Caco-2 (cell line): ENCODE data around the gene RUNDC3A. TPM values are rescaled to one million over a fixed set of nuclear protein-coding genes. Genes with fewer than 3 reads are reported as not detected.

ENCODE experiments used
- BruUV-seq: library from RNA; stranded (reverse); fragments of 400-500 nt; replicated peaks from 2 replicates; lab custom pipeline; 2021; lab: Mats Ljungman, UMichigan
- CTCF ChIA-PET: fragments of 300-600 bp; sonication (Branson Sonifier 250); formaldehyde crosslinking; loops from one replicate; lab custom pipeline; 2022; ENCODE audit warnings: antibody characterized with exemption; lab: Charles Lee
- POLR2A ChIA-PET: fragments of 300-600 bp; sonication (Branson Sonifier 250); formaldehyde crosslinking; loops from one replicate; lab custom pipeline; 2022; ENCODE audit warnings: antibody characterized with exemption; lab: Charles Lee
- DNase-seq, 2 experiments: peaks; one replicate each; pipeline versions ENCODE4 v3.0.0 to v3.0.0-alpha.2; 2020 to 2022
- H3K27me3 ChIP-seq: replicated peaks from 2 replicates; pipeline ENCODE4 v1.6.0; 2011; ENCODE audit warnings: low read length; ENCODE audit not compliant: control insufficient read depth, insufficient read depth
- H3K36me3 ChIP-seq: 2 replicates; pipeline ENCODE4 v1.5.1; 2011; ENCODE audit warnings: low read length; ENCODE audit not compliant: control insufficient read depth, insufficient read depth
- H3K4me1 ChIP-seq: fragments of 250-450 bp; sonication (Bioruptor Pico); 2 replicates; pipeline ENCODE4 v1.5.1; 2020; ENCODE audit warnings: mild to moderate bottlenecking
- H3K4me3 ChIP-seq: 2 replicates; pipeline ENCODE4 v1.5.1; 2011; ENCODE audit warnings: low read depth, mild to moderate bottlenecking, control low read depth, low read length
- H3K9me3 ChIP-seq: fragments of 250-450 bp; sonication (Bioruptor Pico); 2 replicates; pipeline ENCODE4 v1.5.1; 2020; ENCODE audit warnings: mild to moderate bottlenecking, moderate library complexity
- H3K27ac Mint-ChIP-seq: one replicate; pipeline ENCODE4 v1.8.0; 2022; ENCODE audit warnings: mixed read lengths; ENCODE audit not compliant: unreplicated experiment
- H3K27me3 Mint-ChIP-seq: one replicate; pipeline ENCODE4 v1.8.0; 2022; ENCODE audit warnings: mixed read lengths; ENCODE audit not compliant: insufficient read depth, unreplicated experiment
- H3K36me3 Mint-ChIP-seq: one replicate; pipeline ENCODE4 v1.8.0; 2022; ENCODE audit warnings: mild to moderate bottlenecking, mixed read lengths; ENCODE audit not compliant: insufficient read depth, unreplicated experiment
- H3K4me1 Mint-ChIP-seq: one replicate; pipeline ENCODE4 v1.8.0; 2022; ENCODE audit warnings: low read depth, mixed read lengths; ENCODE audit not compliant: unreplicated experiment
- H3K4me3 Mint-ChIP-seq: one replicate; pipeline ENCODE4 v1.8.0; 2022; ENCODE audit warnings: mild to moderate bottlenecking, moderate library complexity, mixed read lengths; ENCODE audit not compliant: unreplicated experiment
- H3K9me3 Mint-ChIP-seq: one replicate; pipeline ENCODE4 v1.8.0; 2022; ENCODE audit warnings: mixed read lengths; ENCODE audit not compliant: unreplicated experiment
- CTCF ChIP-seq, 2 experiments: fragments of 200-600 bp in 1 of 2; IDR thresholded peaks; 1 replicate in 1 of 2; 2 replicates in 1 of 2; pipeline versions ENCODE4 v1.5.1 to v1.8.0; 2011 to 2022; ENCODE audit warnings: antibody characterized with exemption in 1 of 2, control low read depth in 1 of 2, inconsistent platforms in 1 of 2, low read depth in 1 of 2, low read length in 1 of 2, mild to moderate bottlenecking in 1 of 2, moderate library complexity in 1 of 2; ENCODE audit not compliant: insufficient read depth in 1 of 2, severe bottlenecking in 1 of 2, unreplicated experiment in 1 of 2
- intact Hi-C: fragments of 100-400 bp; cut with micrococcal nuclease; formaldehyde crosslinking; loops from one replicate; pipeline ENCODE4 v1.10.0; 2022; ENCODE audit not compliant: unreplicated experiment
- total RNA-seq: library from RNA; stranded (reverse); gene quantifications from 2 replicates; pipeline ENCODE4 v1.2.3, GENCODE V29; 2022

RUNDC3A gene
- total RNA-seq, 1 experiment from 2014 or later = 0.34 TPM

GRCh38 chr17:44273607-44274006 is 34.8 kb upstream of the RUNDC3A start:
- no peak for DNase-seq
- Mint-ChIP-seq H3K4me3 (no peak overlapping the region), H3K27me3 (no peaks in the 10 kb centered on the region), H3K27ac (no peak overlapping the region), H3K36me3 (no peaks in the 10 kb centered on the region), H3K9me3 (no peaks in the 10 kb centered on the region), H3K4me1 (peaks cover 7% of the 10 kb centered on the region)
- POLR2A ChIA-PET = interaction anchor here (1.2 kb wide), 1 partner anchor 52 kb away, joined by 3 read pairs; no protein-coding TSS in a partner anchor
- Histone ChIP-seq H3K4me1 (no peaks in the 10 kb centered on the region), H3K9me3 (no peaks in the 10 kb centered on the region), H3K36me3 (no peaks in the 10 kb centered on the region), H3K4me3 (no peak overlapping the region), H3K27me3 (no peaks in the 10 kb centered on the region)
- TF ChIP-seq CTCF (IDR thresholded peaks at IDR 0.05; ENCODE audit: insufficient read depth in 1 of 2, low read depth in 1 of 2, low read length in 1 of 2, severe bottlenecking in 1 of 2, unreplicated experiment in 1 of 2) = no peak
- CTCF ChIA-PET = interaction anchor here (0.6 kb wide), 1 partner anchor 138 kb away, joined by 3 read pairs; no protein-coding TSS in a partner anchor
- intact Hi-C loops = no loop called here
- no TSS peak for BruUV-seq

- Mint-ChIP-seq H3K36me3 (no peaks in the 10 kb centered on the region), H3K9me3 (no peaks in the 10 kb centered on the region), H3K4me3 (no peak overlapping the region), H3K27ac (no peak overlapping the region), H3K4me1 (peaks cover 7% of the 10 kb centered on the region), H3K27me3 (no peaks in the 10 kb centered on the region)
- H3K27me3 ChIP-seq = no peaks in the 10 kb centered on the region
- BruUV-seq = no TSS peak
- ChIA-PET POLR2A (no interaction called here), CTCF (no interaction called here)
- H3K4me3 ChIP-seq = no peak overlapping the region
- no peaks in the 10 kb centered on the region for H3K4me1 ChIP-seq
- no peak for TF ChIP-seq CTCF (IDR thresholded peaks at IDR 0.05; ENCODE audit: insufficient read depth in 1 of 2, low read depth in 1 of 2, low read length in 1 of 2, severe bottlenecking in 1 of 2, unreplicated experiment in 1 of 2)
- intact Hi-C loops = no loop called here
- DNase-seq = no peak
- H3K36me3 ChIP-seq = no peaks in the 10 kb centered on the region
- H3K9me3 ChIP-seq = no peaks in the 10 kb centered on the region
Observed at GRCh38 chr17:44277976-44278375, 30.4 kb upstream of the RUNDC3A start.

GRCh38 chr17:44279346-44279665 is 29.1 kb upstream of the RUNDC3A start:
- POLR2A ChIA-PET = no interaction called here
- Mint-ChIP-seq H3K4me1 (peaks cover under 1% of the 10 kb centered on the region), H3K27me3 (no peaks in the 10 kb centered on the region), H3K9me3 (no peaks in the 10 kb centered on the region), H3K36me3 (no peaks in the 10 kb centered on the region), H3K27ac (no peak overlapping the region), H3K4me3 (no peak overlapping the region)
- TF ChIP-seq CTCF (IDR thresholded peaks at IDR 0.05; ENCODE audit: insufficient read depth in 1 of 2, low read depth in 1 of 2, low read length in 1 of 2, severe bottlenecking in 1 of 2, unreplicated experiment in 1 of 2) = no peak
- DNase-seq = no peak
- CTCF ChIA-PET = no interaction called here
- intact Hi-C loops = no loop called here
- BruUV-seq = no TSS peak
- H3K4me3 ChIP-seq = no peak overlapping the region
- no peaks in the 10 kb centered on the region for H3K4me1 ChIP-seq
- no peaks in the 10 kb centered on the region for H3K36me3 ChIP-seq
- H3K27me3 ChIP-seq = no peaks in the 10 kb centered on the region
- no peaks in the 10 kb centered on the region for H3K9me3 ChIP-seq
